WTC11 (cell line): Measurements from ENCODE around the gene FUT8. TPM values are rescaled to one million over a fixed set of nuclear protein-coding genes. Genes with fewer than 3 reads are reported as not detected.

Experiments used
- ATAC-seq: fragments of 200-7000 bp; cut with Tn5 transposase; 2 replicates; pipeline ENCODE4 v1.10.0; 2021; ENCODE audit warnings: mild to moderate bottlenecking, moderate library complexity
- CTCF ChIA-PET: fragments of 300-600 bp; sonication (Branson Sonifier 250); formaldehyde crosslinking; loops from one replicate; lab custom pipeline; 2021; ENCODE audit warnings: antibody characterized with exemption; lab: Charles Lee
- POLR2A ChIA-PET: fragments of 350-600 bp; sonication (Branson Sonifier 250); formaldehyde crosslinking; loops from one replicate; lab custom pipeline; 2021; ENCODE audit warnings: antibody characterized with exemption; lab: Charles Lee
- DNase-seq: peaks from one replicate; pipeline ENCODE4 v3.0.0; 2021; ENCODE audit warnings: low spot score
- H3K27ac Mint-ChIP-seq: 2 replicates; pipeline ENCODE4 v1.8.0; 2021; ENCODE audit warnings: mixed read lengths
- H3K27me3 Mint-ChIP-seq: 2 replicates; pipeline ENCODE4 v1.8.0; 2021; ENCODE audit warnings: low read depth, mild to moderate bottlenecking, moderate library complexity, mixed read lengths
- H3K36me3 Mint-ChIP-seq: 2 replicates; pipeline ENCODE4 v1.8.0; 2021; ENCODE audit warnings: mixed read lengths
- H3K4me1 Mint-ChIP-seq: 2 replicates; pipeline ENCODE4 v1.8.0; 2022; ENCODE audit warnings: mixed read lengths
- H3K4me3 Mint-ChIP-seq: 2 replicates; pipeline ENCODE4 v1.8.0; 2021; ENCODE audit warnings: mild to moderate bottlenecking, moderate library complexity, mixed read lengths
- H3K9me3 Mint-ChIP-seq: 2 replicates; pipeline ENCODE4 v1.8.0; 2021; ENCODE audit warnings: mixed read lengths
- GABPB1 ChIP-seq: sonication (generic); formaldehyde crosslinking; IDR thresholded peaks from 2 replicates; pipeline ENCODE4 v1.8.1; 2023; ENCODE audit warnings: mild to moderate bottlenecking, missing genetic modification reagents
- NR1H2 ChIP-seq: sonication (generic); formaldehyde crosslinking; IDR thresholded peaks from 2 replicates; pipeline ENCODE4 v1.9.0; 2021; ENCODE audit warnings: mild to moderate bottlenecking, moderate library complexity, missing genetic modification reagents
- NR2C2 ChIP-seq: sonication (generic); formaldehyde crosslinking; IDR thresholded peaks from 2 replicates; pipeline ENCODE4 v1.8.0; 2022; ENCODE audit warnings: mild to moderate bottlenecking, missing genetic modification reagents
- SMAD3 ChIP-seq: sonication (generic); formaldehyde crosslinking; IDR thresholded peaks from 2 replicates; pipeline ENCODE4 v1.8.0; 2022; ENCODE audit warnings: missing genetic modification reagents, mild to moderate bottlenecking, borderline replicate concordance
- TCF7 ChIP-seq: sonication (generic); formaldehyde crosslinking; IDR thresholded peaks from 2 replicates; pipeline ENCODE4 v1.8.0; 2022; ENCODE audit warnings: mild to moderate bottlenecking, low read depth, missing genetic modification reagents, moderate library complexity
- ZNF219 ChIP-seq: sonication (generic); formaldehyde crosslinking; IDR thresholded peaks from 2 replicates; pipeline ENCODE4 v1.8.0; 2023; ENCODE audit warnings: missing genetic modification reagents, mild to moderate bottlenecking, borderline replicate concordance
- ZNF396 ChIP-seq: fragments of 250-450 bp; sonication (Bioruptor Pico); IDR thresholded peaks from 2 replicates; pipeline ENCODE4 v1.8.0; 2021; ENCODE audit warnings: mild to moderate bottlenecking, moderate library complexity, borderline replicate concordance
- total RNA-seq: library from RNA; stranded (reverse); gene quantifications from 3 replicates; pipeline ENCODE4 v1.2.3, GENCODE V29; 2021
- TF ChIP-seq, protein P1 (sequence below): sonication (generic); formaldehyde crosslinking; conservative IDR thresholded peaks from 2 replicates; pipeline ENCODE4 v1.8.1; 2023; ENCODE audit warnings: mild to moderate bottlenecking, low read depth, missing genetic modification reagents, moderate library complexity
- TF ChIP-seq, protein P2 (sequence below): fragments of 250-450 bp; sonication (Bioruptor Pico); IDR thresholded peaks from 2 replicates; pipeline ENCODE4 v1.8.0; 2021; ENCODE audit warnings: mild to moderate bottlenecking
- TF ChIP-seq, protein P3 (sequence below): fragments of 250-450 bp; sonication (Bioruptor Pico); IDR thresholded peaks from 2 replicates; pipeline ENCODE4 v2.1.2; 2022; ENCODE audit warnings: mild to moderate bottlenecking, moderate library complexity
- TF ChIP-seq, protein P4 (sequence below): sonication (generic); formaldehyde crosslinking; conservative IDR thresholded peaks from 2 replicates; pipeline ENCODE4 v1.8.1; 2022; ENCODE audit warnings: mild to moderate bottlenecking, missing genetic modification reagents
- TF ChIP-seq, protein P5 (sequence below): sonication (generic); formaldehyde crosslinking; IDR thresholded peaks from 2 replicates; pipeline ENCODE4 v1.8.0; 2022; ENCODE audit warnings: mild to moderate bottlenecking, missing genetic modification reagents
- TF ChIP-seq, protein P6 (sequence below): fragments of 250-450 bp; sonication (Bioruptor Pico); IDR thresholded peaks from 2 replicates; pipeline ENCODE4 v1.9.0; 2021; ENCODE audit warnings: mild to moderate bottlenecking
- TF ChIP-seq, protein P7 (sequence below): sonication (generic); formaldehyde crosslinking; IDR thresholded peaks from 2 replicates; pipeline ENCODE4 v1.8.1; 2023; ENCODE audit warnings: mild to moderate bottlenecking, missing genetic modification reagents, borderline replicate concordance
- TF ChIP-seq, protein P8 (sequence below): sonication (generic); formaldehyde crosslinking; IDR thresholded peaks from 2 replicates; pipeline ENCODE4 v1.8.1; 2023; ENCODE audit warnings: mild to moderate bottlenecking, missing genetic modification reagents
- TF ChIP-seq, protein P9 (sequence below): sonication (generic); formaldehyde crosslinking; IDR thresholded peaks from 2 replicates; pipeline ENCODE4 v1.8.1; 2022; ENCODE audit warnings: missing genetic modification reagents, borderline replicate concordance
- TF ChIP-seq, protein P10 (sequence below): sonication (generic); formaldehyde crosslinking; IDR thresholded peaks from 2 replicates; pipeline ENCODE4 v1.8.0; 2022; ENCODE audit warnings: mild to moderate bottlenecking, missing genetic modification reagents
- TF ChIP-seq, protein P11 (sequence below): fragments of 250-450 bp; sonication (Bioruptor Pico); IDR thresholded peaks from 2 replicates; pipeline ENCODE4 v1.9.0; 2021; ENCODE audit warnings: moderate library complexity, mild to moderate bottlenecking, inconsistent platforms, borderline replicate concordance
- TF ChIP-seq, protein P12 (sequence below): sonication (generic); formaldehyde crosslinking; IDR thresholded peaks from 2 replicates; pipeline ENCODE4 v1.8.1; 2023; ENCODE audit warnings: mild to moderate bottlenecking, missing genetic modification reagents, moderate library complexity

FUT8 gene
- total RNA-seq, 1 experiment from 2014 or later: 37.9 TPM

DNA sequence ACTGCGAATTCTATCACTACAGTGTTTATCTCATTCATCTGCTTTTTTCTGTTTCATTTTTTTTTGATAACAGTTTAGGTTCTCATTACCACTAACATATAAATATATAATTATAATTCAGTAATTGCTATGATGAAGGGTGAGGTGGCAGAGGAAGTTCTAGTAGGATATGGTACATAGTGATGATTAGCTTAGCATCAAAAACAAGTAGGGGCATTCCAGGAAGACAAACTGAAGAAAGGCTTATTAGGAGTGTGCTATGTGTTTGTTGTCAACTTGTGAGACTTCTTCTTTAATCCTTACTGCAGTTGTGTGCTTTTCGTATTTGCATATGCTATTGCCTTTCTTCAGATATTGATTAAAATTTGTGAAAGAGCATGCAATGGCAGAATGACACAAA lies 20.6 kb downstream of the FUT8 start:
- ChIA-PET POLR2A (interaction anchor here (0.6 kb wide), 1 partner anchor 9 kb away, joined by 3 read pairs; no protein-coding TSS in a partner anchor), CTCF (interaction anchor here (1.0 to 1.6 kb wide), 2 partner anchors 18 to 391 kb away, joined by 5 to 6 read pairs; no protein-coding TSS in a partner anchor)
- DNase-seq (no peak), ATAC-seq (no peak)
- Mint-ChIP-seq H3K4me1 (peaks cover 38% of the 10 kb centered on the region), H3K27me3 (no peaks in the 10 kb centered on the region; the same call in 1 of the 2 replicates), H3K9me3 (peaks cover 11% of the 10 kb centered on the region), H3K36me3 (peaks cover 13% of the 10 kb centered on the region), H3K4me3 (no peak overlapping the region), H3K27ac (no peak overlapping the region)
- TF ChIP-seq, protein P1, sequence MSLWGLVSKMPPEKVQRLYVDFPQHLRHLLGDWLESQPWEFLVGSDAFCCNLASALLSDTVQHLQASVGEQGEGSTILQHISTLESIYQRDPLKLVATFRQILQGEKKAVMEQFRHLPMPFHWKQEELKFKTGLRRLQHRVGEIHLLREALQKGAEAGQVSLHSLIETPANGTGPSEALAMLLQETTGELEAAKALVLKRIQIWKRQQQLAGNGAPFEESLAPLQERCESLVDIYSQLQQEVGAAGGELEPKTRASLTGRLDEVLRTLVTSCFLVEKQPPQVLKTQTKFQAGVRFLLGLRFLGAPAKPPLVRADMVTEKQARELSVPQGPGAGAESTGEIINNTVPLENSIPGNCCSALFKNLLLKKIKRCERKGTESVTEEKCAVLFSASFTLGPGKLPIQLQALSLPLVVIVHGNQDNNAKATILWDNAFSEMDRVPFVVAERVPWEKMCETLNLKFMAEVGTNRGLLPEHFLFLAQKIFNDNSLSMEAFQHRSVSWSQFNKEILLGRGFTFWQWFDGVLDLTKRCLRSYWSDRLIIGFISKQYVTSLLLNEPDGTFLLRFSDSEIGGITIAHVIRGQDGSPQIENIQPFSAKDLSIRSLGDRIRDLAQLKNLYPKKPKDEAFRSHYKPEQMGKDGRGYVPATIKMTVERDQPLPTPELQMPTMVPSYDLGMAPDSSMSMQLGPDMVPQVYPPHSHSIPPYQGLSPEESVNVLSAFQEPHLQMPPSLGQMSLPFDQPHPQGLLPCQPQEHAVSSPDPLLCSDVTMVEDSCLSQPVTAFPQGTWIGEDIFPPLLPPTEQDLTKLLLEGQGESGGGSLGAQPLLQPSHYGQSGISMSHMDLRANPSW (CRISPR knock-in tag): no peak
- TF ChIP-seq, protein P2, sequence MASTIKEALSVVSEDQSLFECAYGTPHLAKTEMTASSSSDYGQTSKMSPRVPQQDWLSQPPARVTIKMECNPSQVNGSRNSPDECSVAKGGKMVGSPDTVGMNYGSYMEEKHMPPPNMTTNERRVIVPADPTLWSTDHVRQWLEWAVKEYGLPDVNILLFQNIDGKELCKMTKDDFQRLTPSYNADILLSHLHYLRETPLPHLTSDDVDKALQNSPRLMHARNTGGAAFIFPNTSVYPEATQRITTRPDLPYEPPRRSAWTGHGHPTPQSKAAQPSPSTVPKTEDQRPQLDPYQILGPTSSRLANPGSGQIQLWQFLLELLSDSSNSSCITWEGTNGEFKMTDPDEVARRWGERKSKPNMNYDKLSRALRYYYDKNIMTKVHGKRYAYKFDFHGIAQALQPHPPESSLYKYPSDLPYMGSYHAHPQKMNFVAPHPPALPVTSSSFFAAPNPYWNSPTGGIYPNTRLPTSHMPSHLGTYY: no peak
- TF ChIP-seq, protein P3, sequence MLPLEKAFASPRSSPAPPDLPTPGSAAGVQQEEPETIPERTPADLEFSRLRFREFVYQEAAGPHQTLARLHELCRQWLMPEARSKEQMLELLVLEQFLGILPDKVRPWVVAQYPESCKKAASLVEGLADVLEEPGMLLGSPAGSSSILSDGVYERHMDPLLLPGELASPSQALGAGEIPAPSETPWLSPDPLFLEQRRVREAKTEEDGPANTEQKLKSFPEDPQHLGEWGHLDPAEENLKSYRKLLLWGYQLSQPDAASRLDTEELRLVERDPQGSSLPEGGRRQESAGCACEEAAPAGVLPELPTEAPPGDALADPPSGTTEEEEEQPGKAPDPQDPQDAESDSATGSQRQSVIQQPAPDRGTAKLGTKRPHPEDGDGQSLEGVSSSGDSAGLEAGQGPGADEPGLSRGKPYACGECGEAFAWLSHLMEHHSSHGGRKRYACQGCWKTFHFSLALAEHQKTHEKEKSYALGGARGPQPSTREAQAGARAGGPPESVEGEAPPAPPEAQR (CRISPR knock-in tag): no peak
- TF ChIP-seq, protein P4, sequence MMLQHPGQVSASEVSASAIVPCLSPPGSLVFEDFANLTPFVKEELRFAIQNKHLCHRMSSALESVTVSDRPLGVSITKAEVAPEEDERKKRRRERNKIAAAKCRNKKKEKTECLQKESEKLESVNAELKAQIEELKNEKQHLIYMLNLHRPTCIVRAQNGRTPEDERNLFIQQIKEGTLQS (CRISPR knock-in tag): no peak
- TF ChIP-seq, protein P5, sequence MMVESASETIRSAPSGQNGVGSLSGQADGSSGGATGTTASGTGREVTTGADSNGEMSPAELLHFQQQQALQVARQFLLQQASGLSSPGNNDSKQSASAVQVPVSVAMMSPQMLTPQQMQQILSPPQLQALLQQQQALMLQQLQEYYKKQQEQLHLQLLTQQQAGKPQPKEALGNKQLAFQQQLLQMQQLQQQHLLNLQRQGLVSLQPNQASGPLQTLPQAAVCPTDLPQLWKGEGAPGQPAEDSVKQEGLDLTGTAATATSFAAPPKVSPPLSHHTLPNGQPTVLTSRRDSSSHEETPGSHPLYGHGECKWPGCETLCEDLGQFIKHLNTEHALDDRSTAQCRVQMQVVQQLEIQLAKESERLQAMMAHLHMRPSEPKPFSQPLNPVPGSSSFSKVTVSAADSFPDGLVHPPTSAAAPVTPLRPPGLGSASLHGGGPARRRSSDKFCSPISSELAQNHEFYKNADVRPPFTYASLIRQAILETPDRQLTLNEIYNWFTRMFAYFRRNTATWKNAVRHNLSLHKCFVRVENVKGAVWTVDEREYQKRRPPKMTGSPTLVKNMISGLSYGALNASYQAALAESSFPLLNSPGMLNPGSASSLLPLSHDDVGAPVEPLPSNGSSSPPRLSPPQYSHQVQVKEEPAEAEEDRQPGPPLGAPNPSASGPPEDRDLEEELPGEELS (CRISPR knock-in tag): no peak
- TF ChIP-seq SMAD3 (CRISPR knock-in tag): no peak
- no peak for TF ChIP-seq ZNF219 (CRISPR knock-in tag)
- TF ChIP-seq NR1H2 (CRISPR knock-in tag): no peak
- no peak for TF ChIP-seq GABPB1 (CRISPR knock-in tag)
- TF ChIP-seq TCF7: no peak
- TF ChIP-seq, protein P6, sequence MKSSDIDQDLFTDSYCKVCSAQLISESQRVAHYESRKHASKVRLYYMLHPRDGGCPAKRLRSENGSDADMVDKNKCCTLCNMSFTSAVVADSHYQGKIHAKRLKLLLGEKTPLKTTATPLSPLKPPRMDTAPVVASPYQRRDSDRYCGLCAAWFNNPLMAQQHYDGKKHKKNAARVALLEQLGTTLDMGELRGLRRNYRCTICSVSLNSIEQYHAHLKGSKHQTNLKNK (CRISPR knock-in tag): no peak
- TF ChIP-seq, protein P7, sequence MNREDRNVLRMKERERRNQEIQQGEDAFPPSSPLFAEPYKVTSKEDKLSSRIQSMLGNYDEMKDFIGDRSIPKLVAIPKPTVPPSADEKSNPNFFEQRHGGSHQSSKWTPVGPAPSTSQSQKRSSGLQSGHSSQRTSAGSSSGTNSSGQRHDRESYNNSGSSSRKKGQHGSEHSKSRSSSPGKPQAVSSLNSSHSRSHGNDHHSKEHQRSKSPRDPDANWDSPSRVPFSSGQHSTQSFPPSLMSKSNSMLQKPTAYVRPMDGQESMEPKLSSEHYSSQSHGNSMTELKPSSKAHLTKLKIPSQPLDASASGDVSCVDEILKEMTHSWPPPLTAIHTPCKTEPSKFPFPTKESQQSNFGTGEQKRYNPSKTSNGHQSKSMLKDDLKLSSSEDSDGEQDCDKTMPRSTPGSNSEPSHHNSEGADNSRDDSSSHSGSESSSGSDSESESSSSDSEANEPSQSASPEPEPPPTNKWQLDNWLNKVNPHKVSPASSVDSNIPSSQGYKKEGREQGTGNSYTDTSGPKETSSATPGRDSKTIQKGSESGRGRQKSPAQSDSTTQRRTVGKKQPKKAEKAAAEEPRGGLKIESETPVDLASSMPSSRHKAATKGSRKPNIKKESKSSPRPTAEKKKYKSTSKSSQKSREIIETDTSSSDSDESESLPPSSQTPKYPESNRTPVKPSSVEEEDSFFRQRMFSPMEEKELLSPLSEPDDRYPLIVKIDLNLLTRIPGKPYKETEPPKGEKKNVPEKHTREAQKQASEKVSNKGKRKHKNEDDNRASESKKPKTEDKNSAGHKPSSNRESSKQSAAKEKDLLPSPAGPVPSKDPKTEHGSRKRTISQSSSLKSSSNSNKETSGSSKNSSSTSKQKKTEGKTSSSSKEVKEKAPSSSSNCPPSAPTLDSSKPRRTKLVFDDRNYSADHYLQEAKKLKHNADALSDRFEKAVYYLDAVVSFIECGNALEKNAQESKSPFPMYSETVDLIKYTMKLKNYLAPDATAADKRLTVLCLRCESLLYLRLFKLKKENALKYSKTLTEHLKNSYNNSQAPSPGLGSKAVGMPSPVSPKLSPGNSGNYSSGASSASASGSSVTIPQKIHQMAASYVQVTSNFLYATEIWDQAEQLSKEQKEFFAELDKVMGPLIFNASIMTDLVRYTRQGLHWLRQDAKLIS: no peak
- TF ChIP-seq, protein P8, sequence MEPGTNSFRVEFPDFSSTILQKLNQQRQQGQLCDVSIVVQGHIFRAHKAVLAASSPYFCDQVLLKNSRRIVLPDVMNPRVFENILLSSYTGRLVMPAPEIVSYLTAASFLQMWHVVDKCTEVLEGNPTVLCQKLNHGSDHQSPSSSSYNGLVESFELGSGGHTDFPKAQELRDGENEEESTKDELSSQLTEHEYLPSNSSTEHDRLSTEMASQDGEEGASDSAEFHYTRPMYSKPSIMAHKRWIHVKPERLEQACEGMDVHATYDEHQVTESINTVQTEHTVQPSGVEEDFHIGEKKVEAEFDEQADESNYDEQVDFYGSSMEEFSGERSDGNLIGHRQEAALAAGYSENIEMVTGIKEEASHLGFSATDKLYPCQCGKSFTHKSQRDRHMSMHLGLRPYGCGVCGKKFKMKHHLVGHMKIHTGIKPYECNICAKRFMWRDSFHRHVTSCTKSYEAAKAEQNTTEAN (CRISPR knock-in tag): no peak
- TF ChIP-seq, protein P9, sequence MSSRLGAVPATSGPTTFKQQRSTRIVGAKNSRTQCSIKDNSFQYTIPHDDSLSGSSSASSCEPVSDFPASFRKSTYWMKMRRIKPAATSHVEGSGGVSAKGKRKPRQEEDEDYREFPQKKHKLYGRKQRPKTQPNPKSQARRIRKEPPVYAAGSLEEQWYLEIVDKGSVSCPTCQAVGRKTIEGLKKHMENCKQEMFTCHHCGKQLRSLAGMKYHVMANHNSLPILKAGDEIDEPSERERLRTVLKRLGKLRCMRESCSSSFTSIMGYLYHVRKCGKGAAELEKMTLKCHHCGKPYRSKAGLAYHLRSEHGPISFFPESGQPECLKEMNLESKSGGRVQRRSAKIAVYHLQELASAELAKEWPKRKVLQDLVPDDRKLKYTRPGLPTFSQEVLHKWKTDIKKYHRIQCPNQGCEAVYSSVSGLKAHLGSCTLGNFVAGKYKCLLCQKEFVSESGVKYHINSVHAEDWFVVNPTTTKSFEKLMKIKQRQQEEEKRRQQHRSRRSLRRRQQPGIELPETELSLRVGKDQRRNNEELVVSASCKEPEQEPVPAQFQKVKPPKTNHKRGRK (CRISPR knock-in tag): no peak
- TF ChIP-seq, protein P10, sequence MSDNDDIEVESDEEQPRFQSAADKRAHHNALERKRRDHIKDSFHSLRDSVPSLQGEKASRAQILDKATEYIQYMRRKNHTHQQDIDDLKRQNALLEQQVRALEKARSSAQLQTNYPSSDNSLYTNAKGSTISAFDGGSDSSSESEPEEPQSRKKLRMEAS (CRISPR knock-in tag): no peak
- no peak for TF ChIP-seq ZNF396 (CRISPR knock-in tag)
- TF ChIP-seq, protein P11, sequence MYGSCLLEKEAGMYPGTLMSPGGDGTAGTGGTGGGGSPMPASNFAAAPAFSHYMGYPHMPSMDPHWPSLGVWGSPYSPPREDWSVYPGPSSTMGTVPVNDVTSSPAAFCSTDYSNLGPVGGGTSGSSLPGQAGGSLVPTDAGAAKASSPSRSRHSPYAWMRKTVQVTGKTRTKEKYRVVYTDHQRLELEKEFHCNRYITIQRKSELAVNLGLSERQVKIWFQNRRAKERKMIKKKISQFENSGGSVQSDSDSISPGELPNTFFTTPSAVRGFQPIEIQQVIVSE (CRISPR knock-in tag): no peak
- TF ChIP-seq, protein P12, sequence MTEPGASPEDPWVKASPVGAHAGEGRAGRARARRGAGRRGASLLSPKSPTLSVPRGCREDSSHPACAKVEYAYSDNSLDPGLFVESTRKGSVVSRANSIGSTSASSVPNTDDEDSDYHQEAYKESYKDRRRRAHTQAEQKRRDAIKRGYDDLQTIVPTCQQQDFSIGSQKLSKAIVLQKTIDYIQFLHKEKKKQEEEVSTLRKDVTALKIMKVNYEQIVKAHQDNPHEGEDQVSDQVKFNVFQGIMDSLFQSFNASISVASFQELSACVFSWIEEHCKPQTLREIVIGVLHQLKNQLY: no peak
- no peak for TF ChIP-seq NR2C2
